Gastrocnemius medialis (tissue), 4 donors: ENCODE measurements around the gene QRFPR.

Experiments
- POLR2A ChIP-seq, 2 donors: fragments of 450-650 bp; IDR thresholded peaks; one replicate each; pipeline ENCODE4 v1.6.1; 2017; ENCODE audit warnings: antibody characterized with exemption in 2 of 2, mild to moderate bottlenecking in 2 of 2, moderate library complexity in 2 of 2
- TF ChIP-seq, protein P1 (sequence below), 5 experiments: fragments of 450-650 bp in 3 of 5; fragments of 200-600 bp in 2 of 5; sonication (generic) in 2 of 5; IDR thresholded peaks in 4 of 5; conservative IDR thresholded peaks in 1 of 5; 1 replicate in 4 of 5; 2 replicates in 1 of 5; pipeline ENCODE4 v1.5.1; 2016 to 2019; ENCODE audit warnings: antibody characterized with exemption in 5 of 5, mild to moderate bottlenecking in 3 of 5, moderate library complexity in 3 of 5

DNA sequence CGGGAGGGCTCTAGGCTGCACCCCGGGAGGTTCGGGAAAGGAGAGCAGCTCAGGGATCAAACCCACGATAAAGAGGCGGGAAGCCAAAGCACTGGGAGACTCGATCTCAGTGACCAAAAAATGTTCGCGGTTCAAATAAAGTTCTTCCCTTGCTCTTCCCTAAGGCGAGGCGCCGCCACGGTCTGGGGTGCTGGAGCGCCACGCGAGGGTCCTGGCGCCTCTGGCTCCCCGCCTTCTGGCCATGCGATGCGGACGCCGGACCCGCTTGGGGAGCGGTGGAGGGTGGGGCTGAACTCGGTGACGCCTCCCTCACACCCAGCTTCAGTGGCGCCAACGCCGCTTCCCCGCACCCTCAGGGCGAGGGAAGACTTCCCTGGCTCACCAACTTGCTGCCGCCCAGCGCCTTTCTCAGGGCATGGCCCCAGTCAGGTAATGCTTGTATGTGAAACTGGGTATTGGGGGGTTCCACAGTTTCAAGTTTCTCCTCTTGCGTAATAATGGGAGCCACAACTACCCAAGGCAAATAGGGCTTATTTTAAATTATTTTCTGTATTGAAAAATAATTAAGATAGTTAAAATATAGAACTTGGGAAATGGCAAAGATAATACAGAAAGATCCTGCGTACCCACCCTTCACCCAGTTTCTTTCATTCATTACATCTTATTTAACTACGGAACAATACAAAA lies at the start of gene QRFPR:
- TF ChIP-seq, protein P1, sequence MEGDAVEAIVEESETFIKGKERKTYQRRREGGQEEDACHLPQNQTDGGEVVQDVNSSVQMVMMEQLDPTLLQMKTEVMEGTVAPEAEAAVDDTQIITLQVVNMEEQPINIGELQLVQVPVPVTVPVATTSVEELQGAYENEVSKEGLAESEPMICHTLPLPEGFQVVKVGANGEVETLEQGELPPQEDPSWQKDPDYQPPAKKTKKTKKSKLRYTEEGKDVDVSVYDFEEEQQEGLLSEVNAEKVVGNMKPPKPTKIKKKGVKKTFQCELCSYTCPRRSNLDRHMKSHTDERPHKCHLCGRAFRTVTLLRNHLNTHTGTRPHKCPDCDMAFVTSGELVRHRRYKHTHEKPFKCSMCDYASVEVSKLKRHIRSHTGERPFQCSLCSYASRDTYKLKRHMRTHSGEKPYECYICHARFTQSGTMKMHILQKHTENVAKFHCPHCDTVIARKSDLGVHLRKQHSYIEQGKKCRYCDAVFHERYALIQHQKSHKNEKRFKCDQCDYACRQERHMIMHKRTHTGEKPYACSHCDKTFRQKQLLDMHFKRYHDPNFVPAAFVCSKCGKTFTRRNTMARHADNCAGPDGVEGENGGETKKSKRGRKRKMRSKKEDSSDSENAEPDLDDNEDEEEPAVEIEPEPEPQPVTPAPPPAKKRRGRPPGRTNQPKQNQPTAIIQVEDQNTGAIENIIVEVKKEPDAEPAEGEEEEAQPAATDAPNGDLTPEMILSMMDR (IDR thresholded peaks at IDR 0.05 in 4 of 5, conservative IDR thresholded peaks at IDR 0.05 in 1 of 5): no peak
- TF ChIP-seq POLR2A (IDR thresholded peaks at IDR 0.05): no peak
